T1000 (cell line): ENCODE data around the gene FGFR2.

Source experiments
- DNase-seq: peaks from one replicate; lab custom pipeline; 2025; ENCODE audit warnings: mixed read lengths; lab: John Stamatoyannopoulos, UW

FGFR2 gene

DNA sequence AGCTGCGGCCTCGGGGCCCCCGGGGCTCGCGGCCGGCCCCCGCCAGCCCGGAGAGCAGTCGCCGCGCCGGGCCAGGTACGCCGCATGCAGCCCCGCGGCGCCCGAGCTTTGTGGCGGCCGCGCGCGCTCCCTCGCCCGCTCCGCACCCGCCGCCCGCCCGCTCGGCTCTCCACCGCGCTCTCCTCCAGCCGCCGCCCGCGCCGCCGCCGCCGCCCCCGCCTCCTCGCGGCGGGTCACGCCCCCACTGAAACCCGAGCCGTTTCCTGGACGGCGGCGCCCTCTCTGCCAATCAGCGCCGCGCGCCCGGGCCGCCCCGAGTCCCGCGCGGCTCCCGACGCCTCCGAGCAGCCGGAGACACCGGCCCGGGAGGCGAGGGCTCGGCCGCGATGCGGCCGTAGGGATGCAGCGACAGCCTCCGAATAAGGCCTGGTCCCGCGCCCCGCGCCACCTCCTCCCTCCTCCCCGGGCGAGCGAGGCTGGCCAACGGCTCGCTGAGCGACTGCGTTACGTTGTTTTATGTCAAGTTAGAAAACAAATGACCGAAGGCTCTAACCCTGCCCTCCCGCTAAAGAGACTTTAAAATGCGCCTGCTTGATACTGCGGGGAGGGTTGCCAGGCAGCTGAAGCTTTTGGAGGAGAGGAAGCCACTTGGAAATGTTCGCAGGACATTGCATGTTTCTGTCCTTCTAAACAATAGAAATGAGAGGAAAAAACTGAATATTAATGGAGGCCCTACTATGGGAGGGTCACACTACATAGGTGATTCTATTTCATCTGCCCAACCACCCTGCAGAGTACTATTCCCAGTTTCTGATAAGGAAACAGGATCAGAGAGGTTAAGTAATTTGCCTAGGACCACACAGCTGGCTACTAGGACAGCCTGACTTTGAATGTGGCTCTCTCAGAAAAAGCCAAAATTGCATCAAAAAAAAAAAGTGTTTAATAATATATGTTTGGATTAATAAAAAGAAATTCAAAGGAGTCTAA lies at the start of gene FGFR2:
TSS of gene FGFR2 (minus strand) at position 182 of the 987 bp plus-strand sequence. CDS start 4,627 bp downstream, outside the sequence.
- DNase-seq = no peak

GRCh38 chr10:121647401-121647800 lies 49.2 kb upstream of the FGFR2 start:
- DNase-seq = no peak

- no peak for DNase-seq
Measured at GRCh38 chr10:121645696-121646095, 47.5 kb upstream of the FGFR2 start.

- DNase-seq = no peak
Measured at GRCh38 chr10:121644501-121644900, 46.3 kb upstream of the FGFR2 start.

DNA sequence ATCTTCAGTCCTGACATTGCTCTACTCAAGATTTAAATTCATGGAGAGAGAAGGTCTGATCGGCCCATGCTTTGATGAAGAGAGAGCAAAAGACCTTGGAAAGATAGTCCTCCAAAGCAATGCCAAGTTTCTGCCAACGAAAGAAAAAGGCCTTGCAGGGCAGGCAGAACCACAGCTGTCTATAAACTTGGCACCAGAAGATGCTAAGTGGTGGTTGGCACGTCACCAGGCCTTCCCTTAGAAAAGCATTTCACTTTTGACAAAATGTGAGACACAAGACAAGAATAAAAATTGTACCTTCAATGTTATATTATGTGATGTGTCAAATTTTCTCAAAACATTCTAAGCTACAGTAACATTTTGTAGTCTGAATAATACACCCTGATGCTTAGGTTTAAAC lies 42.0 kb upstream of the FGFR2 start:
- no peak for DNase-seq

GRCh38 chr10:121639416-121639815 lies 41.2 kb upstream of the FGFR2 start:
- DNase-seq = no peak

DNA sequence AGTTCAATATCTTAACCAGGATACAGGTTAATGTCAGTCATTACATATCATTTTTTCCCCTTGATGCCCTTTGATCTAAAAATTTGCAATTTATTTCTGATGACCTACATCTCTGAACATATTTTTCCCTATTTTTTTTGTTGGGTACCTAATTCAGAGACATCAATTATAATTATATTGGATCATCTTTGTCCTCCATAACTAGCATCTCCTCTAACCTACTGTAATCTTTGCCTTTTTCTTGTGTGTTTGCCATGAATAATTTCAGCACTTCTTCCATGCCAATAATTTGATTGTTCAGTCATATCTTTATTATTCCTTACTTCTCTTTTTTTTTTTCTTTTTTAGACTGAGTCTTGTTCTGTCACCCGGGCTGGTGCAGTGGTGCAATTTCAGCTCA lies 39.2 kb upstream of the FGFR2 start:
- DNase-seq = no peak

GRCh38 chr10:121633056-121633455 lies 34.8 kb upstream of the FGFR2 start:
- DNase-seq = no peak

DNA sequence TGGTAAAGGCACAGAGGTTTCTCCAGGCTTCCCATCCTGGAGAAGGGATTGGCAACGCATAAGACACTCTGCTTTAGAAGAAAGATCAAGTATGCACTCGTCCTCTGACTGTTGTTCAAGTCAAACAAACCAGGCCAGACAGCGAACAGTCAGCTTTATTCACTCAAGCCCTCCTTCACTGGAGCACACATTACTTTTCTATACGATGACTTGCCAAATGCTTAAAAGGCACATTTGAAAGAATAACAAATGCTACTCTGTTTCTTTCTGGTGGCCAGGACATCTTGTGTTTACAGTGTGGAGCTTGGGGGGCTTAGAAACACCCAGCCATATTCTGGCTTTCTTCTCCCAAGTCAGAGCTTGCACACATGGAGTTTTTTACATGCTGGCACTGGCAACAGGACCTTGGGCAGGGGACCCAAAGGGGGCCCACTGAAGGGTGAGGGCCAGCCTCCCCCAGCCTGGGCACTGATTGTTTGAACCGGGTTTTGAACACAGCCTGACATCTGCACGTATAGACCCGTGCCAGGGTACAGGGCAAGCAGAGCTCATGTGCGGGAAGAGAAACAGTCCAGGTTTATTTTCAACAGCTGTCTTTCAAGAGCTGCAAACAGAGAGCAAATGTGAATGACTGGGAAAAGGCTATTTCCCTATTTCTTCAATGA lies 33.3 kb upstream of the FGFR2 start:
- no peak for DNase-seq

DNA sequence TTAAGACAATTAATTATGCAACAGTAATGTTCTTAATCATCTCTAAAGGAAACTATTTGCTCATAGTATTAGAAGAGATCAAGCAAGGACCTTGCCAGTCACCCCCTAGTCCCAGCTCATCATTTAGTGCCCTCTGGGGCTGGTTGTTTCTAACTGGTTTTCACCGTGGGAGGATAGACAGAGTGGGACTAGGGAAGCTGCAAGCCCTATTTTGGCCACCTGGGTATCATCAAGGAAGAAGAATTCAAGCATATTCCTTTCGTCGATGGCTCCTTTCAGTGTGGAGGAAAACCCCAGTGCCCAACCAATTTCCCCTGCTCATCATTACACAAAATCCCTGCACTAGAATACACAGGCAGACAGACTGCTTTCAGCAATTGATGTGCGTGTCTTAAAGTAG lies 30.6 kb upstream of the FGFR2 start:
- no peak for DNase-seq

DNA sequence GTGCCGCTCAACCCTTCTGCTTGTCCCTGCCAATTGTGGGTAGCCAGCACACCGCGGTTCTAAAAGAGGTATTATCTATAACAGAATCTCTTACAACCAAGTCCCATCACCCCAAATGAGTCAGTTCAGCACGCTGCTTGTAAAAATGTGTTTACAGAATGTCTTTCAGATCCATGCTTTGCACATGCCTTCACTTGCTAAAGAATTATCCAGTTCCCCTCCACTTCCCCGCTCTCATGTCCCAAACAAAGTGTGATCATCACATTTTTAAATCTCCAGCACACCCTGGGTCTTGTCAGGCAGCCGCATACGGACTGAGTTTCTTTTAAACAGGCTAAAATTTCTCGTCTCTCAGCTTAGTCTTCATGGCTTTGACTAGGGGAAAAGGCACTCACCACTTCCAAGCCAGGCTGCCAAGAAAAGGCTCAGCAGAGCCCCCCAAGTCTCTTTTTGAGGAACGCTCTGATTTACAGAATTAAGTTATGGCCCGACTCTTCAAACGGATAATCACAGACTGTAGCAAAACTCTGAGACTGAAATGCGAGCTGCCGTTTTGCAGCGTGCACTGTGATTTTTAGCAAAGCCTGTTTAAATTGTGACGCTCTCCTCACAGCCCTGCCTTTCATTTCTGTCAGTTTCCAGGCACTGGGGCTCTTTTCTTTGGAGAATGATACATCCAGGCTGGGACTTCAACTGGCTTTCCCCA lies 29.8 kb upstream of the FGFR2 start:
- DNase-seq = no peak

DNA sequence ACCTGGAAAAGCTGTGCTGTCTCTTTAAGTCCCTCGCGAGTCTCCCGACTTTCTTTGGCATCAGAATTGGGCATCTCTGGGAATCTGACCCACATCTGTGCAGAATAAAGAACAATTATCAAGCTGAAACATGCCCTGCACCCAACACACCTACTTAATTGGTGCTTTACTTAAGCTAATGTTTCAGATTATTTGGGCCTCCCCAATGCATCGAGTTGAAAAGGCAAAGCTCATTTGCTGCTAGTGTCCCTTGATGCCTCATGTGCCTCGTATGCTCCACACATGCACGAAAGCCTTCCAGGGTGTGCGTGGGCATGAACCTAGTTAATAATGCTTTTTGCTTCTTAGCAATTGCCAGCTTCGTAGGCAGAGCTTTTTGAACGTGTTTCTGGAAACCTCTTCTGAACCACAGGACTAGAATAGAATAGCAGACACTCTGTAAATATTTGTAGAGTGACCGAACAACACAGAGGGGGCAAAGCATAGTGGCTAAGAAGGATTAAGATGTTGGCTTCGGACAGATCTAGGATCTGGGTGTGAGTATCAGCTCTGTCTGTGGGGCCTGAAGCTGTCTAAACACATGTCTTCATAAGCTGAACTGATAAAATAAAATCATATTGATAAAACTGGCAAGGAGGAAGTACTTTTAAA lies 26.7 kb upstream of the FGFR2 start:
- DNase-seq = no peak

DNA sequence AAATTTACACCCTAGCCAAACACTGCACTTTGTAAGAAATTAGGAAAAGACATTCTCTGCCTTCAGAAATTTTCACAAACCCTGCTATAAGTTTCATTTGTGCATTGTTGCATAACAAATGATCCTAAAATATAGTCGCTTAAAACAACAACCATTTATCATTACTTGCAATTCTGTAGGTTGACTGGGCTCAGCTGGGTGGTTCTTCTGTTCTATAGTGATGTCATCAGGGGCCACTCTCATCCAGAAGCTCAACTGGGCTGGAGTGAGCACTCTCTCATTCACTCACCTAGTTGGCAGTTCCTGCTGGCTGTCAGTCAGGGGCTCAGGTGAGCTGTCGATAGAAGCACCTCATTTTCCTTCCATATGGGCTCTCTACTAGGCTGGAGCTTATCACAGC lies 20.7 kb upstream of the FGFR2 start:
- DNase-seq = no peak

- DNase-seq = no peak
Measured at GRCh38 chr10:121617176-121617575, 18.9 kb upstream of the FGFR2 start.

DNA sequence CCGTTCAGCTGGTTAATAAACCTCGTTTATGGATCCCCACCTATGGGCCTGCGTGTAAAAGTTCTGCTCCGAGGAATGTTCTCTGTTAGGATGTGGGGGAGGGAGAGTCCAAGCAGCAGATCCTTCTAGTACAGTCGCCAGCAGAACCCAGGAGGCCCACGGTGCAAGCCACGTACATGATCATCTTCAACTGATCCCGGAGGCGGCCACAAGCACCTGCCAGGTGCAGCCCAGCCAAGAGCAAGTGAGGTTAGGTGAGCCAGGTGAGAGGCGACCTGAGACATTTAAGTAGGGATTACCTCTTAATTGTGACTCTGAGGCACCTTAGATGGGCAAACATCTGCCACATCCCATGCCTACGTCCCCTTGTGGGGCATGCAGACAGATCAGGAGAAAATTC lies 18.0 kb upstream of the FGFR2 start:
- DNase-seq = no peak

- DNase-seq = no peak
Measured at GRCh38 chr10:121615836-121616235, 17.6 kb upstream of the FGFR2 start.

DNA sequence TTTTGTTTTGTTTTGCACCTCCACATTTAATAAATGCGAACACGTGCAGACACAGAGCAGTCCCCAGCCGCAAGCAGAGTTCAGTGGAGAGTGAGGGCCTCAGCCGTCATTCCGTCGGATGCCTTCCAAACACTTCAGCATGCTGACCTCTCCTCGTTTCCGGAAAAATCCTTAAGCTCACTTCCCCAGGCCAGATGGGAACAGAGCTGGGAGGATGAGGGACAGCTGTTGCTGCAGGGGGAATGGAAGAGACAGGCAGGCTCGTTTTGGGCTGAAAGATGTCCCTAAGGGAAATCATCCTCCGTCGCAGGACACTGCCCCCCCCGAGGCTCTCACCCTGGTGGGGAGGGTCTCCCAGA lies 17.2 kb upstream of the FGFR2 start:
- no peak for DNase-seq

DNA sequence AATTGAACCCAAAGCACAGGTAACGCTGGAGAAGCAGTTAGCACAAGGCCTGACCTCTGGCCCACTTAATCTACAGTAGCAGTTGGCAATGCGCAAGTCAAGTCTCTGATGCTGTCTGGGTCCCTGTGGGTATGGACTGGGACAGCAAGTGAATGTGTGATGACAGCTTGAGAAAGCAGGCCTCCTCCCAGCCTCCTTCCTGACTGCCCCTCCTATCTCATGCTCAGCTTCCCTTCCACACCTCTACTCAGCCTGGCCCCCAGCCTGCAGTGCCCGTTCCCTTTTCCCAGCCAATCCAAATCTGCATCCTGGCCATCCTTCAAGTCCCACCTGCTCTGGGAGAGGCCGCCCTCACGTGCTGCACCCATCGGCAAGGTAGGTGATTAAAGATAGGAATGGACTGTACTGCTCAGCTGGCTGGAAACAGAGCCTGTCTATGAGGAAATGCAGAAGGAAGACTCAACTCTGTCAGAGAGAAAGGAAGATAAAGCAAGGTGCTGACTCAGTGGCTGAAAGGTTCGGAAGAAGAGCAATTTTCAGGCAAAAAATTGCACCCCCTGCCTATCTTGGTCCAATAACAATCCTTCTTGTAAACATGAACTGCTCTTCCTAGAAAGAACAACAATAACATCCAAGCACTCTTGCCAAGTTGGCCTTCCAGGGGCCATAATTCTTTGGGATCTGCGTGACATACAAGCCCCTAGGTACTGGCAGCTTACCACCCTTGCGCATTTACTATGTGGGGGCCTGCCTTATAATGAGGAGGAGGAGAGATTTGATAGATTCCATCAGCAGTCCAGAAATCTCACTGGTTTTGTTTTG lies 16.6 kb upstream of the FGFR2 start:
- no peak for DNase-seq

DNA sequence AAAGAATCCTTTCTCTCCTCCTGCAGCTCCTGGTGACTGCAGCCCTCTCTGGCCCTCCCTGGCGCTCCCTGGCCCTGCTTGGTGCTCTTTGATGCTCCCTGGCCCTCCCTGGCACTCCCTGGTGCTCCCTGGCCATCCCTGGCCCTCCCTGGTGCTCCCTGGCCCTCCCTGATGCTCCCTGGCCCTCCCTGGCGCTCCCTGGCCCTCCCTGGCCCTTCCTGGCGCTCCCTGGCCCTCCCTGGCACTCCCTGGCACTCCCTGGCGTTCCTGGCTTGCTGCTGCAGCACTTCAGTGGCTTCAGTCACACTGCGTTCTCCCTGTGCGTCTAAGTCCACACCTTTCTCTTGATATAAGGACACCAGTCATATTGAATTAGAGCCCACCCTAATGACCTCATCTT lies 15.2 kb upstream of the FGFR2 start:
- DNase-seq = no peak

DNA sequence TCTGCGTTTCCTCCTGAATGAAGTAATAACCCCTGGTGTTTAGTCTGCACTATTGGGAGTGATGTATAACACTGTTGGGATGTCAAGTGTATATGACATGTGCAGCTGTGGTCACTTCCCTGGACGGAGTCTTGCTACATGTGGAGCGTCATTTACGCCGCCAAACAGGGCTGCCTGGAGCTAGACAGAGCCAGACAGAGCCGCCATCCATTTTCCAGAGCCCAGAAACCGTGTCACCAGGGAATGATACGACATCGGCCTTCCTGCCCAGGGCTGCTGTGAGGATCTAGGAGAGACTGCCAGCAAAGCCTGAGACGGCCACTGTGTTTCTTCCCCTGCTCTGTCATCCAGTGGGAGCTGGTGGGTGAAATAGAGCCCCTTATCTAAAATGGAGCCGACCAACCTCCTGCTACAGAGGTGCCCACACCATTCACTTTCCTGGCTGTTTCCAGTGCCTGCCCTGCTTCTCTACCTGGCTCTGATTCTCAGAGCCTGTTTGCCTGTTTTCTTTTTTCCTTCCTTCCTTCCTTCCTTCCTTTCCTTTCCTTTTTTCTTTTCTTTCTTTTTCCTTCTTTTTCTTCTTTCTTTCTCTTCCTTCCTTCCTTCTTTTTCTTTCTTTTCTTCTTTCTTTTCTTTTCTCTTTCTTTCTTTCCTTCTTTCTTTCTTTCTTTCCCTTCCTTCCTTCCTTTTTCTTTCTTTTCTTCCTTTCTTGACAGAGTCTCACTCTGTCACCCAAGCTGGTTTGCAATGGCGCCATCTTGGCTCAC lies 13.3 kb upstream of the FGFR2 start:
- DNase-seq = no peak
